ENCODE data around the gene ZFP42.

Gene ZFP42

DNA sequence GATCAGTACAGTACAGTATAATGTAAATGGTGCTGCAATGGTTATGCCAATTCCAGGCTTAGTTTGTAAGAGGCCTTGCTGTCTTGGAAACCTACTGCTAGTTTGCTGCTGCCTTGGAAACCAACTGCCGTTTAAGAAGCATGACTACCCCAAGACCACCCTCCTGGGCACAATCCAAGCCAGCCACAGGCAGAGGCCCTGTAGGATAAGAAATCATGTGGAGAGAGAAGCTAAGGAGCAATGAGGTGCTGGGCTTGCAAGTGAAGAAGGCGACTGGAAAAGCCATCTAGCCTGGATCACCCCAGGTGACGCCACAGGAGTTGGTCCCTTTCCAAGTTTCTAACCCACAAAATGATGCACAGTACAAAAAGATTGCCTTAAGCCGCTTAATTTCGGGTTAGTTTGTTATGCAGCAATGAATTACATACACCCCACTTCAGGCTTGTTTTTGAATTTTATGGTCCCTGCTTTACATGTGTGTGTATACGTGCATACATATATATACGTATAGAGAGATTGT is 16.9 kb downstream of the ZFP42 start:
- H3K4me3 ChIP-seq (replicated peaks; ENCODE audit: insufficient read depth, low read length): no peak overlapping the region
- H3K27ac ChIP-seq (replicated peaks): no peak overlapping the region
- TF ChIP-seq POLR2AphosphoS5 (IDR thresholded peaks at IDR 0.05; ENCODE audit: low read depth) (no peak), SPI1 (IDR thresholded peaks at IDR 0.05; ENCODE audit: borderline replicate concordance, low read depth) (no peak), GABPA (IDR thresholded peaks at IDR 0.05; ENCODE audit: low read depth) (no peak)
- TF ChIP-seq, protein P1, sequence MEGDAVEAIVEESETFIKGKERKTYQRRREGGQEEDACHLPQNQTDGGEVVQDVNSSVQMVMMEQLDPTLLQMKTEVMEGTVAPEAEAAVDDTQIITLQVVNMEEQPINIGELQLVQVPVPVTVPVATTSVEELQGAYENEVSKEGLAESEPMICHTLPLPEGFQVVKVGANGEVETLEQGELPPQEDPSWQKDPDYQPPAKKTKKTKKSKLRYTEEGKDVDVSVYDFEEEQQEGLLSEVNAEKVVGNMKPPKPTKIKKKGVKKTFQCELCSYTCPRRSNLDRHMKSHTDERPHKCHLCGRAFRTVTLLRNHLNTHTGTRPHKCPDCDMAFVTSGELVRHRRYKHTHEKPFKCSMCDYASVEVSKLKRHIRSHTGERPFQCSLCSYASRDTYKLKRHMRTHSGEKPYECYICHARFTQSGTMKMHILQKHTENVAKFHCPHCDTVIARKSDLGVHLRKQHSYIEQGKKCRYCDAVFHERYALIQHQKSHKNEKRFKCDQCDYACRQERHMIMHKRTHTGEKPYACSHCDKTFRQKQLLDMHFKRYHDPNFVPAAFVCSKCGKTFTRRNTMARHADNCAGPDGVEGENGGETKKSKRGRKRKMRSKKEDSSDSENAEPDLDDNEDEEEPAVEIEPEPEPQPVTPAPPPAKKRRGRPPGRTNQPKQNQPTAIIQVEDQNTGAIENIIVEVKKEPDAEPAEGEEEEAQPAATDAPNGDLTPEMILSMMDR (IDR thresholded peaks at IDR 0.05; ENCODE audit: insufficient read depth, low read length): no peak
- TF ChIP-seq, protein P2, sequence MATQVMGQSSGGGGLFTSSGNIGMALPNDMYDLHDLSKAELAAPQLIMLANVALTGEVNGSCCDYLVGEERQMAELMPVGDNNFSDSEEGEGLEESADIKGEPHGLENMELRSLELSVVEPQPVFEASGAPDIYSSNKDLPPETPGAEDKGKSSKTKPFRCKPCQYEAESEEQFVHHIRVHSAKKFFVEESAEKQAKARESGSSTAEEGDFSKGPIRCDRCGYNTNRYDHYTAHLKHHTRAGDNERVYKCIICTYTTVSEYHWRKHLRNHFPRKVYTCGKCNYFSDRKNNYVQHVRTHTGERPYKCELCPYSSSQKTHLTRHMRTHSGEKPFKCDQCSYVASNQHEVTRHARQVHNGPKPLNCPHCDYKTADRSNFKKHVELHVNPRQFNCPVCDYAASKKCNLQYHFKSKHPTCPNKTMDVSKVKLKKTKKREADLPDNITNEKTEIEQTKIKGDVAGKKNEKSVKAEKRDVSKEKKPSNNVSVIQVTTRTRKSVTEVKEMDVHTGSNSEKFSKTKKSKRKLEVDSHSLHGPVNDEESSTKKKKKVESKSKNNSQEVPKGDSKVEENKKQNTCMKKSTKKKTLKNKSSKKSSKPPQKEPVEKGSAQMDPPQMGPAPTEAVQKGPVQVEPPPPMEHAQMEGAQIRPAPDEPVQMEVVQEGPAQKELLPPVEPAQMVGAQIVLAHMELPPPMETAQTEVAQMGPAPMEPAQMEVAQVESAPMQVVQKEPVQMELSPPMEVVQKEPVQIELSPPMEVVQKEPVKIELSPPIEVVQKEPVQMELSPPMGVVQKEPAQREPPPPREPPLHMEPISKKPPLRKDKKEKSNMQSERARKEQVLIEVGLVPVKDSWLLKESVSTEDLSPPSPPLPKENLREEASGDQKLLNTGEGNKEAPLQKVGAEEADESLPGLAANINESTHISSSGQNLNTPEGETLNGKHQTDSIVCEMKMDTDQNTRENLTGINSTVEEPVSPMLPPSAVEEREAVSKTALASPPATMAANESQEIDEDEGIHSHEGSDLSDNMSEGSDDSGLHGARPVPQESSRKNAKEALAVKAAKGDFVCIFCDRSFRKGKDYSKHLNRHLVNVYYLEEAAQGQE (IDR thresholded peaks at IDR 0.05; ENCODE audit: insufficient replicate concordance, low read depth): no peak
- H3K27me3 ChIP-seq (ENCODE audit: insufficient read depth, poor library complexity, severe bottlenecking): no peaks in the 10 kb centered on the region
- DNase-seq (ENCODE audit: low read depth in 1 of 2, low spot score in 1 of 2): no peak

DNA sequence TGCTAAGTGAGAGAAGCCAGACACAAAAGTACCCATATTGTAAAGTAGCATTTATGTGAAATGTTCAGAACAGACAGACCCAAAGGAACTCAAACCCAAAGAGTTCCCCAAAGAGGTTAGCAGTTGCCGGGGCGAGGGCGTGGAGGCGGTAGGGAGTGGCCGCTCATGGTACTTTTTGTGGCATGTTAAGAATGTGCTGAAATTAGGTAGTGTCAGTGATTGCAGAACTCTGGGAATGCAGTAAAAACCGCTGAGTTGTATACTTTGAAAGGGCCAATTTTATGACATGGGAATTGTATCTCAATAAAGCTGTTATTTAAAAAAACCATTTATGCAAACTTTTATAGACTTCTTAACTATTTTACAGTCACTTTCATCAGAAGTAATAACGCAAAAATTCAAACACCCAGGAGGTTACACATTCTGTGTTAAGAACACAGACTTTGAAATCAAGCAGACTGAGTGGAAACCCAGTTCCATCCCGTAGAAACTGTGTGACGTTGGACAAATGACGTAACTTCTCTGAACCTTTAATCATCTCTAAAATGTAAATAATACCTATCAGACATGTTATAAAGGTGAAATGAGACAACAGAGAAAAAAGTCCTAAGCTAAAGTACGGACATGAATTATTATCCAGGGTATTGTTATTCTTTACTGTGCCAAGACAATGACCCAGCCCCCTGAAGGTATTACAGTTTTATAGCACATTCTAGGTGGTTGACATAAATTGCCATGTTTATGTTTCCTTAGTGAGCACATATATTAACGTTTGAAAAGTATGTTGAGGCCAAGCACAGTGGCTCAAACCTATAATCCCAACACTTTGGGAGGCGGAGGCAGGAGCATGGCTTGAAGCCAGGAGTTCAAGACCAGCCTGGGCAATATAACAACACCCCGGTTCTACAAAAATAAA is 19.7 kb downstream of the ZFP42 start:
- Histone ChIP-seq H3K27me3 (ENCODE audit: insufficient read depth, poor library complexity, severe bottlenecking) (no peaks in the 10 kb centered on the region), H3K27ac (replicated peaks) (no peak overlapping the region), H3K4me3 (replicated peaks; ENCODE audit: insufficient read depth, low read length) (no peak overlapping the region)
- no peak for TF ChIP-seq POLR2AphosphoS5 (IDR thresholded peaks at IDR 0.05; ENCODE audit: low read depth)
- TF ChIP-seq, protein P1 (IDR thresholded peaks at IDR 0.05; ENCODE audit: insufficient read depth, low read length): no peak
- TF ChIP-seq SPI1 (IDR thresholded peaks at IDR 0.05; ENCODE audit: borderline replicate concordance, low read depth): no peak
- TF ChIP-seq, protein P2 (IDR thresholded peaks at IDR 0.05; ENCODE audit: insufficient replicate concordance, low read depth): no peak
- TF ChIP-seq GABPA (IDR thresholded peaks at IDR 0.05; ENCODE audit: low read depth): no peak
- DNase-seq (ENCODE audit: low read depth in 1 of 2, low spot score in 1 of 2): no peak

DNA sequence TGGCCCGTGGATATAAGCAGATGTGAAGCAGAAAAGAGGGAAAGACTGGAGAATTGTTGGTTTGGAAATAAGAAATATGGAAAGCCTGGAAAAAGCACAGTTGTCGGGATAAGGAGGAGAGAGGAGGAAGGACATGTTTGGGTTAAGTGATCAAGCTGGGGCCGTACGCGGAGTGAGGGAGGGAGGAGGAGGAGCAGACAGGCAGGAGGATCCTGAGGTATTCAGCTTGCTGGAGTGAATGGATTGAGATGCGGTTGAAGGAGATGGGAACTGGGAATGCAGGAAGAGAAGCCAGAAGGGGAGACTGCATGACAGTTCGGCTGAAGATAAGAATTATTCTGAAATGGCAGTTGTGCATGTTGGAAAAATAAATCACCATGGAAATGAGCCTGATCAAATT is 21.2 kb downstream of the ZFP42 start:
- TF ChIP-seq, protein P1 (IDR thresholded peaks at IDR 0.05; ENCODE audit: insufficient read depth, low read length): no peak
- TF ChIP-seq POLR2AphosphoS5 (IDR thresholded peaks at IDR 0.05; ENCODE audit: low read depth) (no peak), SPI1 (IDR thresholded peaks at IDR 0.05; ENCODE audit: borderline replicate concordance, low read depth) (no peak), GABPA (IDR thresholded peaks at IDR 0.05; ENCODE audit: low read depth) (no peak)
- TF ChIP-seq, protein P2 (IDR thresholded peaks at IDR 0.05; ENCODE audit: insufficient replicate concordance, low read depth): no peak
- DNase-seq (ENCODE audit: low read depth in 1 of 2, low spot score in 1 of 2): no peak
- Histone ChIP-seq H3K4me3 (replicated peaks; ENCODE audit: insufficient read depth, low read length) (no peak overlapping the region), H3K27ac (replicated peaks) (no peak overlapping the region), H3K27me3 (ENCODE audit: insufficient read depth, poor library complexity, severe bottlenecking) (no peaks in the 10 kb centered on the region)
